Left ventricle myocardium inferior (tissue), 1 donor: ENCODE measurements around the gene EPHA4. TPM values are rescaled to one million over a fixed set of nuclear protein-coding genes. Genes with fewer than 3 reads are reported as not detected.

Experiments
- DNase-seq: peaks from one replicate; pipeline ENCODE4 v3.0.0-alpha.2; 2020
- H3K27ac ChIP-seq: fragments of 200-600 bp; replicated peaks from 2 replicates; pipeline ENCODE4 v1.8.0; 2021
- H3K27me3 ChIP-seq: fragments of 200-600 bp; 2 replicates; pipeline ENCODE4 v1.8.0; 2021; ENCODE audit warnings: low read depth
- H3K36me3 ChIP-seq: fragments of 200-600 bp; 2 replicates; pipeline ENCODE4 v1.8.0; 2021
- H3K4me1 ChIP-seq: fragments of 200-600 bp; 2 replicates; pipeline ENCODE4 v1.8.0; 2021
- H3K4me3 ChIP-seq: fragments of 200-600 bp; 2 replicates; pipeline ENCODE4 v1.8.0; 2021; ENCODE audit warnings: mild to moderate bottlenecking, moderate library complexity
- H3K9me3 ChIP-seq: fragments of 200-600 bp; replicated peaks from 2 replicates; pipeline ENCODE4 v1.8.0; 2021
- CTCF ChIP-seq: fragments of 200-600 bp; IDR thresholded peaks from 2 replicates; pipeline ENCODE4 v1.8.0; 2021; ENCODE audit warnings: antibody characterized with exemption, mild to moderate bottlenecking, borderline replicate concordance
- intact Hi-C: fragments of 100-400 bp; cut with micrococcal nuclease; formaldehyde crosslinking; loops from one replicate; pipeline ENCODE4 v1.11.0; 2022
- total RNA-seq: library from RNA; stranded (reverse); fragmentation: NEBNext Ultra II Directional; extraction: Animal tissue kit (Norgen Biotek cat#: 25700); gene quantifications from one replicate; pipeline ENCODE4 v1.2.1, GENCODE V29; 2021
- donor health status: DM: no; HTN: yes; CAD: no; lungs with severe emphysema.

EPHA4 gene
- total RNA-seq, 1 donor from 2014 or later: 40.6 TPM

GRCh38 chr2:221425353-221425752 lies 146.8 kb downstream of the EPHA4 start:
- intact Hi-C loops: loop anchor here (10.0 kb wide), 1 partner anchor 191 kb away; no protein-coding TSS in a partner anchor

GRCh38 chr2:221423210-221423804 lies 148.8 kb downstream of the EPHA4 start:
- DNase-seq: peak; percentile 29
- peaks cover 13% of the 10 kb centered on the region for H3K4me1 ChIP-seq
- no peaks in the 10 kb centered on the region for H3K9me3 ChIP-seq
- no peak for TF ChIP-seq CTCF
- H3K4me3 ChIP-seq: no peak overlapping the region
- H3K27me3 ChIP-seq: no peaks in the 10 kb centered on the region
- H3K27ac ChIP-seq: peak overlapping the region; percentile 54
- intact Hi-C loops: loop anchor here (10.0 kb wide), 1 partner anchor 189 kb away; no protein-coding TSS in a partner anchor
- H3K36me3 ChIP-seq: peaks cover 25% of the 10 kb centered on the region

More at GRCh38 chr2:221425353-221425752, 146.8 kb downstream of the EPHA4 start:
- DNase-seq: no peak
- H3K27ac ChIP-seq: no peak overlapping the region
- peaks cover 22% of the 10 kb centered on the region for H3K4me1 ChIP-seq
- no peaks in the 10 kb centered on the region for H3K9me3 ChIP-seq
- H3K27me3 ChIP-seq: no peaks in the 10 kb centered on the region
- peaks cover 21% of the 10 kb centered on the region for H3K36me3 ChIP-seq
- no peak overlapping the region for H3K4me3 ChIP-seq
- no peak for TF ChIP-seq CTCF

GRCh38 chr2:221422516-221423209 lies 149.4 kb downstream of the EPHA4 start:
- intact Hi-C loops: loop anchor here (10.0 kb wide), 1 partner anchor 188 kb away; no protein-coding TSS in a partner anchor
- no peak for TF ChIP-seq CTCF
- DNase-seq: no peak
- Histone ChIP-seq H3K27me3 (no peaks in the 10 kb centered on the region), H3K4me3 (no peak overlapping the region), H3K9me3 (no peaks in the 10 kb centered on the region), H3K27ac (peak overlapping the region; percentile 54), H3K36me3 (peaks cover 25% of the 10 kb centered on the region), H3K4me1 (peaks cover 13% of the 10 kb centered on the region)

- intact Hi-C loops: loop anchor here (10.0 kb wide), 1 partner anchor 185 kb away; no protein-coding TSS in a partner anchor
- Histone ChIP-seq H3K27ac (peak overlapping the region; percentile 13), H3K4me3 (no peak overlapping the region), H3K27me3 (no peaks in the 10 kb centered on the region), H3K9me3 (peaks cover 4% of the 10 kb centered on the region), H3K36me3 (peaks cover 18% of the 10 kb centered on the region), H3K4me1 (peaks cover 13% of the 10 kb centered on the region)
- TF ChIP-seq CTCF: no peak
- DNase-seq: no peak
Measured at GRCh38 chr2:221420245-221420644, 151.9 kb downstream of the EPHA4 start.

- no peak for DNase-seq
- intact Hi-C loops: no loop called here
- Histone ChIP-seq H3K4me1 (peaks cover 3% of the 10 kb centered on the region), H3K4me3 (no peak overlapping the region), H3K36me3 (peaks cover 9% of the 10 kb centered on the region), H3K9me3 (peaks cover 4% of the 10 kb centered on the region), H3K27ac (no peak overlapping the region), H3K27me3 (no peaks in the 10 kb centered on the region)
- no peak for TF ChIP-seq CTCF
Measured at GRCh38 chr2:221415789-221416188, 156.3 kb downstream of the EPHA4 start.
